ENCODE results near the gene RPL28. TPM values are rescaled to one million over a fixed set of nuclear protein-coding genes. Genes with fewer than 3 reads are reported as not detected.

Gene RPL28
- total and polyA plus RNA-seq, 2 of the 13 experiments (the other 11 are each of a cell fraction or from before 2014, with no cell fraction given): 105 to 420 TPM

GRCh38 chr19:55407800-55408532 lies 22.2 kb downstream of the RPL28 start (continued):
- TF ChIP-seq ZBTB49 (CRISPR knock-in tag; IDR thresholded peaks at IDR 0.05; ENCODE audit: borderline replicate concordance) (no peak), PHF20 (CRISPR knock-in tag; IDR thresholded peaks at IDR 0.05) (peak; percentile 34; the same call in 1 of the 2 replicates), GPN1 (CRISPR knock-in tag; IDR thresholded peaks at IDR 0.05; ENCODE audit: borderline replicate concordance) (no peak), ZBTB21 (CRISPR knock-in tag; IDR thresholded peaks at IDR 0.05) (peak; percentile 92), ZSCAN25 (CRISPR knock-in tag; IDR thresholded peaks at IDR 0.05) (no peak), NFATC3 (CRISPR knock-in tag; IDR thresholded peaks at IDR 0.05) (no peak), ZNF597 (CRISPR knock-in tag; IDR thresholded peaks at IDR 0.05) (no peak), THAP7 (CRISPR knock-in tag; IDR thresholded peaks at IDR 0.05) (no peak), ZNF256 (CRISPR knock-in tag; conservative IDR thresholded peaks at IDR 0.05) (no peak), ZNF3 (CRISPR knock-in tag; IDR thresholded peaks at IDR 0.05) (no peak), MXD3 (CRISPR knock-in tag; IDR thresholded peaks at IDR 0.05) (no peak), CHD2 (IDR thresholded peaks at IDR 0.05; ENCODE audit: low read depth, low read length) (no peak), KLF13 (CRISPR knock-in tag; IDR thresholded peaks at IDR 0.05) (no peak), ZNF512B (CRISPR knock-in tag; IDR thresholded peaks at IDR 0.05; ENCODE audit: borderline replicate concordance) (no peak), ZNF484 (CRISPR knock-in tag; IDR thresholded peaks at IDR 0.05; ENCODE audit: borderline replicate concordance, low read depth) (no peak), NFE2L2 (IDR thresholded peaks at IDR 0.05; ENCODE audit: low read length) (no peak), ZNF713 (CRISPR knock-in tag; IDR thresholded peaks at IDR 0.05) (no peak), ZNF724P (CRISPR knock-in tag; IDR thresholded peaks at IDR 0.05; ENCODE audit: borderline replicate concordance) (no peak), HNRNPH1 (optimal IDR thresholded peaks at IDR 0.05; ENCODE audit: low read depth, low read length) (no peak), ZNF616 (CRISPR knock-in tag; IDR thresholded peaks at IDR 0.05; ENCODE audit: low read depth) (peak; percentile 88; the same call in 1 of the 2 replicates)

Measured in HepG2 (cell line).